HG03066 (cell line): ENCODE measurements around the gene NCOA5.

Experiments
- ATAC-seq: cut with Tn5 transposase; IDR thresholded peaks from one replicate; pipeline ENCODE4 v1.9.1; 2021; ENCODE audit warnings: low read depth; ENCODE audit not compliant: unreplicated experiment

Gene NCOA5

DNA sequence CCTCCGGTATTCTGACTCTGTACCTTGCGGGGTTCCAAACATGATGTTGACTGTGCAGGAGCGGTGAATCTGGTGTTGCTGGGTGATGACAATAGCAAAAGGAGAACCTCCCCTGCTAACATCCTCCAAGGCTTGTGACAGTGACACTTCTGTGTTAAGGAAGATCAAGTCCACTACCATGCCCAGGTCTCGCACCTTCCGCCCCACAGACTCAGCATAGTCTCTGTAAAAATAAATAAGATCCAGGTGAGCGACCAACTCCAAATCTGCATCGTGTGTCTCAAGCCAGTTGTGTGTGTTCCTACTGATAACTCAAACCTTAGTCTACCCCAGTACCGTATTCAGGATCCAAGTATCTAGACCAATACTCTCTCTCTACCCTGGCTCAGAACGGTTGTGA is 24.8 kb downstream of the NCOA5 start:
- ATAC-seq, result no peak

DNA sequence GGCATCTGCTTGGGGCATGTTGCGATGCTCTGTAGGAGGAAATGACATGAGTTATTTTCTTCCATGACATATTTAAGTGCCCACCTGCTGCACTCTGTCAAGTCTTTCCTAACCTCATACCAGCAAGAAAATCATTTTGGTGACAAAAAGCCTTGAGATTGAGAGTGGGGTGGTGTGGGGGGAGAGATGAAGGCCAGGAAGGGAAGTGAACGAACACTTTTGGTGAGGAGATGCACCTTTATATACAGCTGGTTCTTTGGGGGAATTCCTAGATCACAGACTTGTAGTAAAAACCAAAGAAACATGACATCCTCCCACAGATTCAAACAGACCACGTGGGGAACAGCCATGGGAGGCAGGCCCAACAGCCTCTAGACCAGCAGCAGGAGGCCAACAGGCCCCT is 26.1 kb downstream of the NCOA5 start:
- no peak for ATAC-seq

DNA sequence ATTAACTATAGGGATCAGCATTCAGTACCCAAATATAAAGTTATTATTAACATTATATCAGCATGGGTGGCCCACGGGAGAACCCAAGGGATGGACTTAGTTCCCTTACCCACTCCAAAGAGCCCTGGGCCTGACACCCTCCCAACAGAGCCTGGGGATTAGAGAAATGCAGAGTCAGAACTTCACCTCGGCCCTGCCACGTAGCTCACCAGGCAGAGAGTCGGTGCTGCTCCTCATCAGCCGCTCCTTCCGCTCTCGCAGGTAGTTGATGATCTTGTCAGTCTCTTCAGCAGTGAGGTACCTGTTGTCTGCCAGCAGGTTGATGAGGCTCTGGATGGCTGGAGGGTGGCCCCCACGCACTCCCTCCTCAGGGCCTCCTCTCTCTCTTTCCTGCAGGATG is 26.6 kb downstream of the NCOA5 start:
- no peak for ATAC-seq

DNA sequence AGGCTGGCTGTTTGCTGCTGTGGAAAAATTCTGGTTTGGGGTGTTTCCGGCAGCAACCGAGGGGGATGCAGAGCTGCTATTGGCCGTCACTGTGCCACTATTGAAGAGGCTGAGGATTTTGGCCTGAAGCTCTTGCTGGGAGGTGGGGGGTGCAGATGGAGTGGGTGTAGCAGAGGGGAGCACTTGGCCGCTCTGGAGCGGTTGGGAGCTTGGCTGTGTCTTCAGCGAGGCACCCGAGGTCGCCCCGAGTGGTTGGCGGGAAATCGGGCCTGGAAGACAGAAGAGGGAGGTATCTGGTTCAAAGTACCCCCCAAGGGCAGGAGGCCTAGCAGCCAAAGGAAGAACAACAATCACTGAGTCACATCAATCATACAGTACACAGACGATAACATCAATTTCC is 27.1 kb downstream of the NCOA5 start:
- no peak for ATAC-seq

DNA sequence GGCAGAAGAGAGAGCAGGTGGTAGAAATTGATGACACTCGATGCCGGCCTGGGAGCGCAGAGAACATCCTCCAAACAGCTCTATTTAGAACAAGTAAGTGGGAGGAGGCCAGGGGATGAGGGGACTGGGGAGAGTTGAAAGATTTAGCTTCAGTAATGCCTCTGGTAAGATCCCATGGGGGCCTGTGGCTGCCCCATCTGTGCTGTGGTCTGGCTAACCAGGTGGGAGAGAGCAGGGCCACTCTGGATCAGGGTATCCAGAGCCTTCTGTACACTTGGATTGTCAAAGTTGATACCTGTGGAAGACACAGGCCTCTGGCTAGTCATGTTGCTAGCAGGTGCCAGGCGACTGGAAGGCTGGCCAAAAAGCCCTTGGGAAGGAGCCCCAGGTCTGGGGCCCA is 27.6 kb downstream of the NCOA5 start:
- no peak for ATAC-seq

DNA sequence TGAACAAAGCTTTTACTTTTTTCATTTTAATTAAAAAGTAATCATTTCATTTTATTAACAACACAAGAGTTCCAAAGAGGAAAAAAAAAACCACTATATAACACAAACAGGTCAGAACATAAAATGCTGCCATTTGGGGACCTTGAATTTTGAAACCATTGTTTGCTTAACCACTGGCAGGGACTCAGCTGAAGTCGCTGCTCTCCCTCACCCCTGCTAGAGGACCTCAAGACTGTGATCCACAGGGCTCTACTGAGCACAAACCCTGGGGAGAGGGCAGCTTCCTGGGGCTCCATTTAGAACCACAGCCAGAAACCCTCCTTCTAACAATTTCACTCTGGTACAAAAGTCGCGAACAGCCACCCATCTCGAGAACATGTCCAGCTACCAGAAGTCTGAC is 28.8 kb downstream of the NCOA5 start:
- no peak for ATAC-seq

DNA sequence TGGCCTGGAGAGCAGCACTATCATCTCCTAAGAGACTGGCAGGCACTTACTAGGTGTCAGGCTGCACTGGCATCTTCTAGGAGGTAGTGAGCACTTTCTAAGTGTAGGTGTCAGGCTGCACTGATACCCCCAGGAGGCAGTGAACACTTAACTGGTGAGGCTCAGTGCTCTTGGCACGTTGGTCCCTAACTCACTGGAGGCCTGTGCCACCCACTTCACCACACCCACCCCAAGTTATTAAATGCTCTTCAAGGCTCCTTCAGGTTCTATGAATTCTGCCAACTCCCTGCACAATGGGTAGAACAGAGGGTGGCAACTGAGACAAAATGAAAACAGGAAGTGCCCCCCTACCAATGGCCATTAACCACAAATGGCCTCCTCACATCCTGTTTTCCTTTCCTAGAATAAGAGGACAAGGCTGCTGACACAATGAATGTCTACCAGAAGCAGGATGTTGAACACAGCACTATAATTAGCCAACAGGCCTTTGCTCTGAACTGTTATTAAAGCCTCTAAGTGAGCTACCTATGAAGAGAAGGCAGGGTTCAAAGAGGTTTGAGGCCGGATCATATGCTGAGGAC is 29.4 kb downstream of the NCOA5 start:
- no peak for ATAC-seq

DNA sequence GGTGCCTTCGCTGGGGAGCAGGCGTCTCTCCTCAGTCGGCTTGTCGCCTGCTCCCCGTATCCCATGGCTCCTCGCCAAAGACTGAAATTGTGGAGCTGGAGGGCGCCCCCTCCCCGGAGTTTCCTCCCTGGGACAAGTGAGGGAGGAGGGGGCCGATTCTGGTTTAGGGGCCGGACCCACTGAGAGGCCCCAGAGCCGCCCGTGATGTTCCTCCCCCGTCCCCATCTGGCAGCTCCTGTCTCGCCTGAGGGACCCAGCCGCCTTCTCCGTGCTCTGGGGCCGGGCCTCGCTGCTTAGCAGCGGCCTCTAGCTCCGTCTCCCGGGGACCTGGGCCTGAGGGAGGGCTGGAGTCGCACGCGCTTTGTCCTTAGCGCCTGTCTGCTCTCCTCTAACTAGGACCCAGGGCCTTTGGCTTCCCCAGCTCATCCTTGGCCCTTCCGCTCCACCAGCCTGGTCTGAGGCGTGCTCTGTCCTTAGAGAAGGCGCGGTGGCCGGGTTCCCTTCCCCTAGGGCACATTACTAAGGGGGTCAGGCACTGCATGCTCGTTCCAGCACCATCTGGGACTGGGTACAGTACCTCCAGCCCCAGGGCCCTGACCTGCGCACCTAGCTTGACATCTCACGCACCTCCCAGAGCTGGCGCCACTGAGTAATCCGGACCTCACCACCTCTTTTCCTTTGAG is 31.0 kb downstream of the NCOA5 start:
- no peak for ATAC-seq

DNA sequence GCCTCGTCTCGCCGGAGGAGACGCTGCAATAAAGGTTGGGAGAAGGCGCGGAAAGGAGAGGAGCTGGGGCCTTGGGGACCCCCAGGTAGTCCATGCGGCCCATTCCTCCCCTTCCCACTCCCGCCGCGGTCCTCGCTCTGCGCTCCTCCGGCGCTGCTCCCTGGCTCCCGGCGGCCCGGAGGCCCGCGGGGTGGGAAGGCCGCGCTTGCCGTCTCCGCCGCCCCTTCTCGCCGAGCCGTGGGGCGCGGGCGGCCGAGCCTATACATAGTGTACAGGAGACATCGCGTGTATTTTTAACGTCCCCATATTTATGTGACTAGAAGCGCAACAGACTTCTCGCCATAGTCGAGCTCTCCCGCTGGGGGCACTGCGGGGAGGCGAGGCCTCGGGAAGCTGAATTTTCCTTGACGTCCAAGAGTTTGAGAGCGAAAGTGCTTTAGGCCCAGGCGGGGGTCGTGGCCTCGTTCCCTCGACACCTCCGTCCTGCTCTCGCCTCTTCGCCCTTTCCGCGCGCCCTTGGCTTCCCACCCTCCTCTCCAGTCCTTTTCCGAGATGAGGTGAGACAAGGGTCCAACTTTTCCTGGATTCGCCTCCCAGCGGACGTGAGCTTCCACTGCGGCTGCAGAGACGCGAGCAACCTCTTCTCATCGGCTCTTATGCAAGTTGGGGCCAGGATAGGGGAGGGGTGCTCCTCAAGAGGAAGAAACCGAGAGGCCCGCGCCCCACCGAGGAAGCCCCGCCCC is 31.7 kb downstream of the NCOA5 start:
- ATAC-seq, result no peak

DNA sequence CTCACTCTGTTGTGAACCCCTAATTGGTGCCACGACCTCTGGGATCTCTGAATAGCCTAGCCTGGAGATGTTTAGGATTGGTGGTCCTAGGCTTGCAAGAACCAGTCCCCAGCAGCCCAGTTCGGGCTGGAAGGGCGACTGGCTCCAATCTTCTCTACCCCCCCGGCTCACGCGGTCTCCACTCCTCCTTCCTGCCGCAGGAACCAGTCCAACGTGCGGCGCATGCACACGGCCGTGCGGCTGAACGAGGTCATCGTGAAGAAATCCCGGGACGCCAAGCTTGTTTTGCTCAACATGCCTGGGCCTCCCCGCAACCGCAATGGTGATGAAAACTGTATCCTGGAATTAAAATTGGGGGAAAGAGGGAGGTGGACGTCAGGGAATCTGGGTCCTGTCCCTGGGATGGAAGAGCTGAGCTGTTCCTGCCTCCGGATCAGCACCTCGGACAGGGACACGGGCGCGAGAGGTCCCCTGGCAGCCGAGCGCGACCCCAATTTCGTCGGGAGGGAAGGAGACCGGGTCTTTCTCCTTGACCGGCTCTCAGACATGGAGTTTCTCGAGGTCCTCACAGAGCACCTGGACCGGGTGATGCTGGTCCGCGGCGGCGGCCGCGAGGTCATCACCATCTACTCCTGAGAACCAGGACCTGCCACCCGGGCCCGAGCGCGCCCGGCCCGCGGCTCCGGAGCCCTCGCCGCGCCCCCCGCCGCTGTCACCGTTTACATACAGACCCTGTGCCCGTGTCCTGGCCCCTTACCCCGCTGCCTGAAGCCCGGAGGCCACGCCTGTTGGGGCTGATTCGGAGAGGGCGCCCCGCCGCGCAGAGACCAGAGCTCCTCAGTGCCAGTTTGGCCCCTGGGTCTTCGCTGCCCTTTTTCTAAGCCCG is 32.5 kb downstream of the NCOA5 start:
- ATAC-seq, result no peak

DNA sequence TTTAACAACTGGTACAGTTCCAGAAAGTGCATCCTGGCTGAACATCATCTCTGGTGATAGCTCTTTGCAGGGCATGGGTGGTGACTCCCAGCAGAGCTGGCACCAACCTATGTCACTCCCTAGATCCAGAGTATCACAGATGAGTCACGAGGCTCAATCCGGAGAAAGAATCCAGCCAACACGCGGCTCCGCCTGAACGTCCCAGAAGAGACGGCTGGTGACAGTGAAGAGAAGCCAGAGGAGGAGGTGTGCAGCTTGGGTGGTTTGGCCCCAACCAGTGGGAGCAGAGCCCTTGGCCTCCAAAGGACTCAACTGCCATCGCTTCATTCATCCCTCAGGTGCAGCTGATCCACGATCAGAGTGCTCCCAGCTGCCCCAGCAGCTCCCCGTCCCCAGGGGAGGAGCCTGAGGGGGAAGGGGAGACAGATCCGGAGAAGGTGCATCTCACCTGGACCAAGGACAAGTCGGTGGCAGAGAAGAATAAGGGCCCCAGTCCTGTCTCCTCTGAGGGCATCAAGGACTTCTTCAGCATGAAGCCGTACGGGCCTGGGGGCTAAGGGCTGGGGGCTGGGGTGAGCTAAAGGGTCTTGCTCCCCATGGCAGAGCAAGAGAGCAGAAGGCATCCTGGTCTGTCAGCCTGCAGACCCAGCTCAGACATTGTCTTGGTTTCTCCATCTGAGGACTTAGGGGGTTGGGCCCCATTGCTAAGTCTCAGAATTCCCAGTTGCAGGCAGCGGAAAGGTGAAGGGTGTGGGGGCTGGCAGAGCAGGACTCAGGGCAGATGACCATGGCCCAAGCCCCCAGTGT is 33.5 kb downstream of the NCOA5 start:
- no peak for ATAC-seq

DNA sequence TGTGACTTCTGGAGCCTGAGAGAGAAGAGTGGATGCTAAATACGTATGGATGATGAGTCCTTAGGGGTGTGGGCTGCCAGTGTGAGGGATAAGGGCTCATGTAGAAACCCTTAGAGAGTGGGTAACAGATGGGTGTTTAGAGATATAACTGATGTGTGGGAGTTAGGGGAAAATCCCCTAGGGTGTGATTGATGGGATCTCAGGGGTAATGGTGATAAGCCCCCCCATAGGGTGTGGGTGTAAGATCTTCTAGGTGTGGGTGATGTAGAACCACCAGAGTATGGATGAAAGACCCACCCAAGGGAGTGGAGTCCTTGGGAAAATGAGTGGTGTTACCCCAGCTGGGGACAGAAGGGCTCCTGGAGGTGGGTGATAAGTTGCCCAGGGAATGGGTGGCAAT is 34.5 kb downstream of the NCOA5 start:
- ATAC-seq, result no peak

DNA sequence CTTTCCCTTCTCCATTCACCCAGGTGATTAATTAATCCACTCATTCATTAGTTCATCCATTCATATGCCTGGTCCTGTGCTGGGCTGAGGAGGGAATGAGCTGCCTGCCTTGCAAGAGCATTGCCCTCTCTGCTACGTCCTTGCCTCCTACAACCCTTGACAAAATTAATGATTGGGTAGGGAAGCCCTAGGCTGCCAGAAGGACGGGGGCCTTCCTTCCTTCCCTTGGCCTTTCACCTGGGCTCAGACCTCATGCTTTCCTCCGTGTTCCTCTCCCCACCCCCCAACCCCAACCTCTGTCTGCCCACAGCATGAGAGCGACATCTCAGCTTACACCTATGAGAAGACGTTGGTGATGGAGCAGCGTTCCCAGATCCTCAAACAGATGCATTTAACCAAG is 35.2 kb downstream of the NCOA5 start:
- ATAC-seq, result no peak

DNA sequence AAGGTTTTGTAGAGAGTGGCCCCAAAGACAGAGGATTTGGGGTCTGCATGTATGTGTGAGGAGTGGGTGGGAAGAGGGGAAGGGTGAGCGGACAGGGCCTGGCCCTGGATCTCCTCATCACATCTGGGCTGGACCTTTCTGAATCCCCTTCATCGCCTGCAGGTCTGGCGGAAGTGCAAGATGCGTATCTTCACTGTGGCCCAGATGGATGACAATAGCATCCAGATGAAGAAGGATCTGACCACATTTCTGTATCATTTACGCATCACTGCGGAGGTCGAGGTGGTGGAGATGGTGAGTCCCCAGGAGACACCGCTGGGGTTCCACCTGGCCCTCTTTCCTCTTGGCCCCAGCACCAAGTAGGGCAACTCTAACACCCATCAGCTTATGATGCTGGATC is 36.3 kb downstream of the NCOA5 start:
- no peak for ATAC-seq

DNA sequence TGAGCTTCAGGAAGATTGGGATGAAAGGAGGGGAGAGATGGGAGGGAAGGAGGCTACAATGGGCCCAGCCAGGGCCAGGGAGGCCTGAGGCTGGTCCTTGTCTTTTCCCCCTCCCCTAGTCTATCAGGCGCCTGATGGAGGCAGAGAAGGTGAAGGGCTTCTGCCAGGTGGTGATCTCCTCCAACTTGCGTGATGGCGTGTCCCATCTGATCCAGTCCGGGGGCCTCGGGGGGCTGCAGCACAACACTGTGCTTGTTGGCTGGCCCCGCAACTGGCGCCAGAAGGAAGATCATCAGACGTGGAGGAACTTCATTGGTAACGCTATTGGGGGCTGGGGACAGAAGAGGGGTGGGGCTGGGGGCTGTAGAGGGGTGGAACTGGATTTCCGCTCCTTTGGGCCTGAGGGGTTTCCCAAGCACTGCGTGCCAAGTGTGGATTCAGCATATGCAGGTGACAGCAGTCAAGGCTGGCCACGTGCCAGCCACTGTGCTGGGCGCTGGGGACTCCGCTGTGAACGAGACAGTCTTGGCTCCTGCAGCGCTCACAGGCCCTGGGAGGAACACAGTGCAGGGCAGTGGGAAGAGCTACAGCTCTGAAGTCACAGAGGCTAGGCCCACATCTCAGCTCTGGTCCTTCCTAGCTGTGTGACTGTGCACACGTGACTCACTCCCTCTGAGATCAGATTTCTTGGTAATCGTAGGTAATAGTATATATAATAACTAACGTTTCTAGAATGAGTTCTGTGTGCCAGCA is 38.0 kb downstream of the NCOA5 start:
- no peak for ATAC-seq

DNA sequence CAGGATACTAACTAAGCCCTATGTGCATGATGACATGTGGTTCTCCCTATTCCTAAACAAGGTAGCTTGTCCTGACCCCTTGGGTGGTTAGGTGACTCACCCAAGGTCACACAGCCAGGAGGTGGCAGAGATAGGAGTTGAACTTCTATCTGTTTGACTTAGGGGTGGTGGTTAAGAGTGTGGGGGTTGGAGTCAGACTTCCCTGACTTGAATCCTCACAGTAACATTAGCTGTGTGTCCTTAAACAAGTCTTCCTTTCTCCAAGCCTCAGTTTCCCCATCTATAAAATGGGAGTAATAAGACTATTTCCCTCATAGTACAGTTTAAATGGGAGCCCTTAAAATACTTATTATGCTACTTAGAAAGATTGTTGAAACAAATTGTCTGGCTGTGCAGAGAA is 38.9 kb downstream of the NCOA5 start:
- ATAC-seq, result no peak

DNA sequence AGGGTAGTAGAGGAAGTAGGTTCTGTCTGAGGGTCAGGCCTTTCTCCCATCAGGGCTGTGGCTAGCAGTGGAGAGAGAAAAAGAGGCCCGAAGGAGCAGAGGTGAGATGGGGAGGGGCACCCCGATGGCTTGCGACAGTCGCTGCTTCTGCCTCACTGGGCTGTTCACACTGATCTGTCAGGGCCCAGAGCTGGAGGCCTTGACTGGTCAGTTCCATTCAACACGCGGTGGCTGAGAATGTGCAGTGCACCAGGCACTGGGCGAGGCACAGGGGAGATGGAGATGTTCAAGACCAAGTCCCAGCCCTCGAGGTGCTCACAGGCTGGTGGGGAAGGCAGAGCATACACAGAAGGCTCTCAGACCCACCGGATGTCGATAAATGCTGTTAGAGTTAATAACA is 39.3 kb downstream of the NCOA5 start:
- ATAC-seq, result no peak

DNA sequence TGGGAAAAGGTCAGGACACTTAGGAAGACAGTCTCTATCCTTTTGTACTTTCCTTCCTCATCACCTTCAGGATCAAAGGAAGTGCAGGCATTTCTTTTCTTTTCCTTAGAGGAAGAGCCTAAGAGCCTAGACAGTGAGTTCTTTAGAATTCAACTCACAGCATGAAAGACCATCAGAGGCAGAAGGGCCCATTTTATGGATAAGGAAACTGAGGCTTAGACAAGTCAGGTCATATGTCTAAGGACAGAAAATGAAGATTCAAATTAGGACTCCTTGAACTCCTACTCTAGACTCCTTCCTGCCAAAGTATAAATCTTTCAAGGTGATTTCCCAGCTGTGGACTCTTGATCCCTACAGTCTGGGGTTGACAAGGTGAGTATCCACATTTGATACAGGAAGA is 39.9 kb downstream of the NCOA5 start:
- ATAC-seq, result no peak

DNA sequence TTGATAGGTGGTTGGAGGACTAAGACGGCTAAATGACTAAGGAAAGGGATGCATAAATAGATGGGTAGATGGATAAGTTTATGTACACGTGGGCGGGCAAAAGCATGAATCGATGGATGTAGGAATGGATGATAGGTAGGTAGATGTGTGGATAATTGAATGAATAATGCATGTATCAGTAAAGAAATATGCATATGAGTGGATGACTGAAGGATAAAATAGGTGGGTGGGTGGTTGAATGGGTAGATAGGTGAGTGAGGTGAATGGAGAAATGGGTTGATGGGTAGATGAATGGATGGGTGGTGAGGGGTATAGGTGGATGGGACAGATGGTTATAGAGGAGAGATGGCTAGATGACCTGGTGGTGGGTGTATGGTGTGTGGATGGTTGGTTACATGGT is 40.6 kb downstream of the NCOA5 start:
- ATAC-seq, result no peak

DNA sequence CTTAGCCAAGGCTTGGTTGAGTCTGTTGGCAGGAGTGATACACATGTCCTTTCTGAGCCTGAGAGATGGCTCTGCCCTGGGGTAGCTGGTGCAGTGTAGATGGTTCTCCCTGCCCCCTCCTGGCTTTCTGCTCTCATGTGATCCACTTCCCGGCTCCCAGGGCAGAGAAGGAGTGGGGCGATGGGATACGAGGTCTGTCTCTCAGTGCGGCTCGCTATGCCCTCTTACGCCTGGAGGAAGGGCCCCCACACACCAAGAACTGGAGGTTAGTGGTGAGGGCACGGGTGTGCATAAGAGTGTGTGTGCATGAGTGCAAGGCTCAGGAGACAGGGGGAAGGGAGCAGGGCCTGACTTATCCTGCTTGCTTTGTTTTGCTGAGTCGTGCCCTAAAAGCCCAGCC is 41.9 kb downstream of the NCOA5 start:
- no peak for ATAC-seq
